Activated CD8-positive, alpha-beta memory T cell treated with anti-CD3 and anti-CD28 coated beads for 48 hours (primary cell): ENCODE data around the gene HCN2.
"Not testable (repeated sequence)": the region's sequence is repeated elsewhere in the genome, so short reads cannot be mapped to it uniquely, and the experiment has no call there.

Source experiments
- DNase-seq, 3 experiments: peaks; one replicate each; pipeline ENCODE4 v3.0.0-alpha.2; 2020; ENCODE audit warnings: low read depth in 2 of 3, low spot score in 2 of 3

Gene HCN2

DNA sequence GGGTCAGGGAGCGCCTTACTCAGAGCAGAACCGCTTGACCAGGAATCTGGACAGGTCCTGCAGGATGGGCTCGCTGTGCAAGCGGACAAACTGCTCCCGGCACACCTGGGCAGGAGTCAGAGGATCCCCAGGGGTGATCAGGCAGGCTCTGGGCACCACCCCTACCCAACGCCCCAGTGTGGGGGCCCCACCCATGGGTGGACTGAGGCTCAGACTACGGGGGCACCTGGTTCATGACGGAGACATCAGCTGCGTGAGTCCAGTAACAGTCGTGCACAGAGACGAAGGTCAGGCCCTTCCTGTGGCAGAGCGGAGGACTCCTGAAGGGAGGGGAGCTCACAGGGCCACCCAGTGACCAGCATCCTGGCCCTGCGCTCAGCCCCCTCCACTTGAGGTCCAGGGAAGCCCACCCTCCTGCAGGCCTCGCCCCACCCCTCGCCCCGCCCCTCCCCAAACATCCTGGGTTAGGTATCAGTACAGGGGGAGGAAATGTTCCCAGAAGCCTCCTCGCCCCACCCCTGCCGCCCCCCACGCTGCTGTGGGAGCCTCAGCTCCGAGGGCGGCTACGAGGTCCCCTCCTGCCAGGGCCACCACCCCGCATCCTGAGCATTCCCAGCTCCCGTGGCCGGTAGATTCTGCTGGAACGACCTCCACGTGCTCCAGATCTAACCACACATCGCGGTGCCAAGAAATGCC, 28.0 kb downstream of the HCN2 start:
- no peak for DNase-seq

DNA sequence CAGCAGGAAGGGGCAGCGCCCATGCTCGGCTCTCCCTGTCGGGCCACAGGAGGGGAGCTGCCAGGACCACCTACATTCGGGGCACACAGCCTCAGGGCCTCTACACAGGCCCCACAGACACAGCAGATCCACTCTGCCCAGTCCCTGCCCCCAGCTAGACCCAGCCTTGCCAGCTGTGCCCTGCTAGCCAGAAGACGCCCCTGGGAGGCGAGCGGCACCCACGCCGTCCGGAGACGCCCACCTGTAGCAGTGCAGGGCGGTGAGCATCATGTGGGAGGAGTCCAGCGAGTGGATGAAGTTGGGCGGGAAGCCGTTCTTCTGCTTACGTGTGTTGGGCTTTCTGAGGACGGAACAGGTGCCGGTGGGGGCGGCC, 28.6 kb downstream of the HCN2 start:
- DNase-seq, result no peak

DNA sequence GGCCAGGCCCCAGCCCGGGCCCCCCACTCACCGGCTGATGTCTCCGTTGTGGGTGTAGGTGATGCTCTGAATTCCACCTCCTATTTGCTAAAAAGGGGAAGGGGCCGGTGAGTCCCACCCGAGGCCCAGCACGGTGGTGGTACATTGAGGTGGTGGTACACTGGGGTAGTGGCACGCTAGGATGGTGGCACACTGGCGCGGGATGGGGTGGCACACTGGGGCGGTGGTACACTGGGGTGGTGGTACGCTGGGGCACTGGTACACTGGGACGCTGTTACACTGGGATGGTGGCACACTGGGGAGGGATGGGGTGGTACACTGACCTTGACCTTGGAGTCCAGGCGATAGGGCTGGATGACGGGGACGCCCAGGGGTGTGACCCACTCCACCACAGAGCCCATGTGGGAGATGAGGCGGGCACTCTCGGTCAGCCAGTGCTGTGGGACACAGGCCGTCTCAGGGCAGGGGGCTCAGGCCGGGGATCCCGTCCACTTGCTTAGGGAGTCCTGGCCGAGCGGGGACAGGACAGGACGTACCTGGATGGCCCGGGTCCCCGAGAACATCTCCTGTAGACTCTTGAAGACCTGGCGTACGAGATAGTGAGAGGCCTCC, 29.1 kb downstream of the HCN2 start:
- DNase-seq, result no peak

GRCh38 chr19:619286-620002, 29.8 kb downstream of the HCN2 start:
- DNase-seq, result no peak

- no peak for DNase-seq
These were observed 30.6 kb downstream of the HCN2 start for GRCh38 chr19:620166-620862.

GRCh38 chr19:621191-621590, 31.5 kb downstream of the HCN2 start:
- not testable (repeated sequence) for DNase-seq

GRCh38 chr19:621819-622218, 32.1 kb downstream of the HCN2 start:
- DNase-seq, result no peak

DNA sequence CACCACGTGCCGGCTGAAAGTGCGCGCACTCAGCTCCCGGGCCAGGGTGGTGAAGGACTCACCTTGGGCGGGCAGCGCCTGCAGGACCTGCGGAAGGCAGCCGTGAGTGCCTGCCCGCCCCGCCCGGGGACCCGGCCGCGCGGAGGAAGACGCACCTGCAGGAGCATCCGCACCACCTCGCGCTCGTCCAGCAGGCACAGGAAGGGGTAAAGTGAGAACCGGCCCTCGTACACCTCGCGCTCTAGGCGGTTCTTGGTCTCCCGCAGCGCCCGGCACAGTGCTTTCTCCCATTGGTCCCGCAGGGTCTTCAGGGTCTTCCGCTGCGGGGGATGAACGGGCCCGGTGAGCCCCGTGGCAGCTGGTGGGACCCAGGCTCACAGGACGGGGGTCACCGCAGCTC, 33.0 kb downstream of the HCN2 start:
- DNase-seq, result no peak

GRCh38 chr19:623175-623916, 33.7 kb downstream of the HCN2 start:
- DNase-seq, result no peak

GRCh38 chr19:623974-624373, 34.3 kb downstream of the HCN2 start:
- no peak for DNase-seq

- DNase-seq, result no peak
These were observed 34.9 kb downstream of the HCN2 start for GRCh38 chr19:624433-625109.

GRCh38 chr19:625257-625656, 35.6 kb downstream of the HCN2 start:
- DNase-seq, result no peak

DNA sequence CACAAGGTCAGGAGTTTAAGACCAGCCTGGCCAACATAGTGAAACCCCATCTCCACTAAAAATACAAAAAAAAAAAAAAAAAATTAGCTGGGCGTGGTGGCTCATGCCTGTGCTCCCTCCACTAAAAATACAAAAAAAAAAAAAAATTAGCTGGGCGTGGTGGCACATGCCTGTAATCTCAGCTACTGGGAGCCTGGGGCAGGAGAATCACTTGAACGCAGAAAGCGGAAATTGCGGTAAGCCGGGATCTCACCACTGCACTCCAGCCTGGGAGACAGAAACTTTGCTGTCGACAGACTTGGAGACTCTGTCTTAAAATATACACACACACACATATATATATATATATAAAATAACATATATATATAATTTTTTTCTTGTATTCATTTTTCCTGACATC, 36.9 kb downstream of the HCN2 start:
- DNase-seq, result not testable (repeated sequence)

GRCh38 chr19:628168-628567, 38.5 kb downstream of the HCN2 start:
- no peak for DNase-seq

DNA sequence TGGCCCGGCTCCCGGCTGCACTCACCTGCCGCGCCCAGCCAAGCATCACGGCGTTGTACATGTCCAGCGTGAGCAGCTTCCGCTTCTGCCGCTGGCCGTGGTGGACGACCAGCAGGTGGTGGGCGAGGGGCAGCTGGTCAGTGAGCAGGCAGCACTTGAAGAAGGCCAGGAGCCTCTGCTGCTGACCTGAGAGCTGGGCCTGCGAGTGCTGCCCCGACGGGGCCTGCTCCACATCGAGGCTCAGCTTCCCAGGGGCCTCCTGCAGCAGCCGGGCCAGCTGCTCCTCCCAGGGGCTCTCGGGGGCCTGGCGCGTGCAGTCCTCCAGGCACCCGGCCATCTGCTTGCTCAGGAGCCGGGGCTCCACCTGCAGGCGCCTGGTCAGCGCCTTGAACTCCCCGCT, 39.8 kb downstream of the HCN2 start:
- not testable (repeated sequence) for DNase-seq

DNA sequence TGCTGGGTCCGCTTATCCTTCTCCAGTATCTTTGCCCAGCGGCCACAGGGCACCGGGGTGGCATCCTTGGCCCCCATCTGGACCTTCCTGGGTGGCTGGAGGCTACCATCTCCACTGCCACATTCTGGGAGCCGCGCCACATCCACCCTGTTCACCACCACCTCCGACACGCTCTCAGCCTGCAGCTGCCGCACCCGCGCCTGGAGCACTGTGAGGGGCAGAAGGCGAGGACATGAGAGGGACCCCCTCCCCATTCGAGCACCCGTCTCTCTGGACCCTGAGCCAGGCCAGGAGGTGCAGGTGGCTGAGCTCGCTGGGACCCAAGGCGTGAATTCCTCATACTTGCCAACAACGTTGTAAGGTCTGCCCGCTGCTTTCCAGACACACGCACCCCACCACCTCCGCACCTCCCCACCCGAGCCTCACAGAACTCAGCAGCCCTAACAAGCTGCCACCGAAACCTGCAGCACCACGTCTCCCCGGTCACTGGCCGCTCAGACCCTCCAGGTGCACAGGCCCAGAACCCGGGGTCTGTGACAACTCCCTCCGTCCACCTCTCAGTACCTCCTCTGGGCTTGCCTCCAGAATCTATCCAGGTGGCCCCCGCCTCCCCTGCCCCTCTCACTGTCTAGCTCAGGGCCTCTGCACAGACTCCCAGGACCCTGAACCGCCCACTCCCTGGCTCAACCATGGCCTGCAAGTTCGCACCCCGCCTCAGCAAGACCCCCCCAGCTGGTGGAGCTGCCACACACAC, 40.5 kb downstream of the HCN2 start:
- DNase-seq, result no peak

DNA sequence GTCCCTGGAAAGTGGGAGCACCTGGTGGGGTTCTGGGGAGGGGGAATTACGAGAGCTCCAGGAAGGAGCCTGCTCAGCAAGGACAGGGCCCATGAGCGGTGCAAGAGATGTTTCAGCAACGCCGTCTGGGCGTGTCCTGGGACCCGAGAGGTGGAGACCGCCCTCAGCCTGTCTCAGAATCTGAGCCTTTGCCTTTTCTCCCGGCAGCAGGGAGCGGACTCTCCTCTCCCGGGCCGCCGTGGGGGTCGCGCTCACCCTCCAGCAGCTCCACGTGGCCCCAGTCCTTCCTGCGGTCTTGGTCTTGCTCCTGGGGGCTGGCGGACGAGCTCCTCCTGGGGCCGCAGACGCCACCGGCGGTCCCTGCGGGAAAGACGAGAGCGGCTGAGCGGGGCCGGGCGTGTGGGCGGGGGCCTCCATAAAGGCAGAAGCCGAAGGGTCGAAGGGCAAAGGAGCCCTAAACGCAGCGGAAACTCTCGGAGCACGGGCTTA, 42.9 kb downstream of the HCN2 start:
- DNase-seq, result peak; percentile 28 to 40 (median 36)

DNA sequence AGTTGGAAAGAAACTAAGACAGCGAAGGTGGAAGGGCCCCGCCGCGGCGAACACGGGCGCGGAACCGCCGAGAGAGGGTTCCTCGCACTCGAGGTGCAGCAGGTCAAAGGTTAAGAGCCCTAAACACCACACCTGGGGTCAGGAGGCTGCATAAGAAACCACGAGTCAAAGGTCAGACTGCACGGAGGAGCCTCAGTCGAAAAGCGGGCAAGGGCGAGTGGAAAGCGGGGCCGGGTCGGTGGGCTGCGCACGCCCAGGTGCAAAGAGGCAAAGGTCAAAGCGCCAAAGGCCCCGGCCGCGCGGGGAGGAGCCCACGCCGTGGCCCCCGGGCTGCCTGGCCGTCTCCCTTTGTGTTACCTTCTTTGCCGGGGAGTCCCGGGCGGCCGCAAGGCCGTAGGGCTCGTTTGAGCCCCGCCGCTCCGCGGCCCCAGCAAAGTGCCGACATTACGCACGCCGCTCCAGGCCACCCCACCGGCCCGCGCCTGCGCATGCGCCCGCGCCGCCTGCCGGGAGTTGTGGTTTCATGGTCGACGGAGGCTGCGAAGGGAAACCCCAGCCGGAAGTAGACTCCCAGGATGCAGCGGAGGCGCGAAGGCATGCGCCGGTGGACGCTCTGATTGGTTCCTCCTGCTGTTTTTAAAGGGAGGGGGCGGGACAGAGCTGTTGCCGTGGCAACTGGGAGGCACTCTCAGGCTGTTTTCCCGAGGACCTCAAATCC, 43.5 kb downstream of the HCN2 start, which contains the start of gene POLRMT:
Gene POLRMT, minus strand, starts transcription at position 470 of the 718 bp plus-strand sequence. Its CDS starts 25 bp downstream, at position 445.
- peak; percentile 81 to 96 (median 93) for DNase-seq
